Left lung (tissue), 14 donors: ENCODE results near the gene PRAMEF2. TPM values are rescaled to one million over a fixed set of nuclear protein-coding genes. Genes with fewer than 3 reads are reported as not detected.
"Not testable (repeated sequence)": the region's sequence is repeated elsewhere in the genome, so short reads cannot be mapped to it uniquely, and the experiment has no call there.

Experiments
- ATAC-seq: fragments of 200-7000 bp; cut with Tn5 transposase; one replicate; pipeline ENCODE4 v1.9.1; 2020; ENCODE audit warnings: moderate library complexity
- DNase-seq, 4 donors: peaks; one replicate each; pipeline ENCODE4 v3.0.0-alpha.2; 2013 to 2020
- H3K27ac ChIP-seq, 2 donors: fragments of 200-600 bp; sonication (generic) in 1 of 2; one replicate each; pipeline versions ENCODE4 v1.5.0 to v1.8.0; 2020 to 2021
- H3K27me3 ChIP-seq, 2 donors: fragments of 200-600 bp; sonication (generic) in 1 of 2; one replicate each; pipeline versions ENCODE4 v1.5.0 to v1.8.0; 2020 to 2021
- H3K36me3 ChIP-seq, 2 donors: fragments of 200-600 bp; sonication (generic) in 1 of 2; one replicate each; pipeline versions ENCODE4 v1.5.0 to v1.8.0; 2020 to 2021
- H3K4me1 ChIP-seq, 2 donors: fragments of 200-600 bp; one replicate each; pipeline ENCODE4 v1.8.0; 2021
- H3K4me3 ChIP-seq, 2 donors: fragments of 200-600 bp; sonication (generic) in 1 of 2; one replicate each; pipeline versions ENCODE4 v1.5.0 to v1.8.0; 2020 to 2021; ENCODE audit warnings: mild to moderate bottlenecking in 1 of 2
- H3K9me3 ChIP-seq, 2 donors: fragments of 200-600 bp; sonication (generic) in 1 of 2; one replicate each; pipeline versions ENCODE4 v1.5.0 to v1.8.0; 2020 to 2021
- intact Hi-C, 2 donors: fragments of 100-400 bp; cut with DNase I; formaldehyde crosslinking; loops; one replicate each; pipeline versions ENCODE4 v1.11.2 to v1.14.2; 2022
- long read RNA-seq, 12 donors: library from polyadenylated mRNA in 2 of 12; unstranded in 2 of 12; transcript quantifications; one replicate each; pipeline ENCODE4 v2.0.0 and lab custom pipeline, GENCODE V29; 2019 to 2026
- polyA plus RNA-seq, 6 donors: library from polyadenylated mRNA; unstranded; fragments of 120-200 nt; gene quantifications; one replicate each; pipeline ENCODE4 v1.2.1, GENCODE V29; 2013; ENCODE audit not compliant: insufficient read length in 6 of 6
- total RNA-seq, 2 donors: library from RNA; stranded (reverse); fragmentation: NEBNext Ultra II Directional; extraction: Animal tissue kit (Norgen Biotek cat#: 25700); gene quantifications; one replicate each; pipeline ENCODE4 v1.2.1, GENCODE V29; 2021
- TF ChIP-seq, protein P1 (sequence below), 2 donors: fragments of 200-600 bp; sonication (generic) in 1 of 2; IDR thresholded peaks; one replicate each; pipeline versions ENCODE4 v1.5.0 to v1.8.0; 2021; ENCODE audit warnings: antibody characterized with exemption in 2 of 2
- donor health status: DM: no; HTN: yes; CAD: no.
- donor health status: DM: no; HTN: no; CAD: no.

PRAMEF2 gene, protein sequence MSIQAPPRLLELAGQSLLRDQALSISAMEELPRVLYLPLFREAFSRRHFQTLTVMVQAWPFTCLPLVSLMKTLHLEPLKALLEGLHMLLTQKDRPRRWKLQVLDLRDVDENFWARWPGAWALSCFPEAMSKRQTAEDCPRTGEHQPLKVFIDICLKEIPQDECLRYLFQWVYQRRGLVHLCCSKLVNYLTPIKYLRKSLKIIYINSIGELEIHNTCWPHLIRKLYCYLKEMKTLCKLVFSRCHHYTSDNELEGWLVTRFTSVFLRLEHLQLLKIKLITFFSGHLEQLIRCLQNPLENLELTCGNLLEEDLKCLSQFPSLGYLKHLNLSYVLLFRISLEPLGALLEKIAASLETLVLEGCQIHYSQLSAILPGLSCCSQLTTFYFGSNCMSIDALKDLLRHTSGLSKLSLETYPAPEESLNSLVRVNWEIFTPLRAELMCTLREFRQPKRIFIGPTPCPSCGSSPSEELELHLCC
- total RNA-seq, result not detected
- not detected for polyA plus RNA-seq
- long read RNA-seq, donor 1, result 0 reads
- long read RNA-seq, donor 2, result 0 reads
- long read RNA-seq, donor 3, result 0 reads
- long read RNA-seq, donor 4, result 0 reads
- long read RNA-seq, donor 5, result 0 reads
- long read RNA-seq, donor 6, result 0 reads
- long read RNA-seq, donor 7, result 0 reads
- long read RNA-seq, donor 8, result 0 reads
- long read RNA-seq, donor 9, result 0 reads
- long read RNA-seq, donor 10, result 0 reads
- long read RNA-seq, donor 11, result 0 reads
- long read RNA-seq, donor 12, result 0 reads

DNA sequence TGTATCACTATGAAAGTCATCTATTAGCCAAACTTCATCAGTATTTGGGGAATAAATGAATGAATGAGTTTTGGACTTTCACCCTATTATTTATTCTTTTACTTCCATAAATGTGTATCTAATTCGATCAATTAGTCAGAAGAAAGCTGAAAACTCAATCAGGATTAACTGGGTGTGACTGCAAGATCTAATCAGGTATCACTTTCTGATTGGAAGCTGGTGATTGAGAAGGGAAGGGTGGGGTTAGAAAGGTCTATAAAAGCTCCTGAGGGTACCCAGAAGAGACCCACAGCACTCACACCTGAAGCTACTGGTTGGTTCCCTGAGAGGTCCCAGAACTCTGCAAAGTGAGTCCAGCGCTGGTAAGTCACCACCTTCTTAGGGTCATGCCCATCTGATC lies at the start of gene PRAMEF2:
Gene PRAMEF2, plus strand, starts transcription at position 301 of the 400 bp plus-strand sequence. CDS start 1,924 bp downstream, outside the sequence.
- H3K4me3 ChIP-seq, H3K27ac ChIP-seq, H3K27me3 ChIP-seq, H3K4me1 ChIP-seq, H3K9me3 ChIP-seq, DNase-seq, H3K36me3 ChIP-seq, ATAC-seq, intact Hi-C loops: not testable (repeated sequence)

DNA sequence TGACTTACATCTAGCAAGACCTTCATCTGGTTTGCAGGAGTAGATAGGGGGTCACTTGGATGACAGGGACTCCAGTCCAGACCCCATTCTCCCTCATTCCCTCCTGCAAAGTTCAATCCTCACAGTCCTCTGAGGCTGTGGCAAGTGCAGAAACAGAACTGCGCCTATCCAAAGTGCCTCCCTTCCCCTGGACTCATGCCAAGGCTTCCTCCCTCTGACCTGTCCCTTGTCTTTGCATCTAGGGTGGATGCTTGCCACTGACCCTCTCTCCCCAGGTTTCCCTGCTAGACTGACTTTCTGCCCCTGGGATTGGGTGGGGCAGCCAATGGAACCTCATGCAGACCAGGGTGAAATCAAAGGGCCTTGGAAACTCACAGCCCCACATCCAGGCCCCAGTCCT lies 47.0 kb upstream of the PRAMEF2 start:
- ATAC-seq (no peak), DNase-seq (no peak)
- Histone ChIP-seq H3K27ac (no peak overlapping the region), H3K4me1 (no peaks in the 10 kb centered on the region), H3K4me3 (no peak overlapping the region), H3K27me3 (peaks cover 0 to 5% of the 10 kb centered on the region in 2 donors), H3K36me3 (no peaks in the 10 kb centered on the region), H3K9me3 (peaks cover 0 to 6% of the 10 kb centered on the region in 2 donors)
- TF ChIP-seq, protein P1, sequence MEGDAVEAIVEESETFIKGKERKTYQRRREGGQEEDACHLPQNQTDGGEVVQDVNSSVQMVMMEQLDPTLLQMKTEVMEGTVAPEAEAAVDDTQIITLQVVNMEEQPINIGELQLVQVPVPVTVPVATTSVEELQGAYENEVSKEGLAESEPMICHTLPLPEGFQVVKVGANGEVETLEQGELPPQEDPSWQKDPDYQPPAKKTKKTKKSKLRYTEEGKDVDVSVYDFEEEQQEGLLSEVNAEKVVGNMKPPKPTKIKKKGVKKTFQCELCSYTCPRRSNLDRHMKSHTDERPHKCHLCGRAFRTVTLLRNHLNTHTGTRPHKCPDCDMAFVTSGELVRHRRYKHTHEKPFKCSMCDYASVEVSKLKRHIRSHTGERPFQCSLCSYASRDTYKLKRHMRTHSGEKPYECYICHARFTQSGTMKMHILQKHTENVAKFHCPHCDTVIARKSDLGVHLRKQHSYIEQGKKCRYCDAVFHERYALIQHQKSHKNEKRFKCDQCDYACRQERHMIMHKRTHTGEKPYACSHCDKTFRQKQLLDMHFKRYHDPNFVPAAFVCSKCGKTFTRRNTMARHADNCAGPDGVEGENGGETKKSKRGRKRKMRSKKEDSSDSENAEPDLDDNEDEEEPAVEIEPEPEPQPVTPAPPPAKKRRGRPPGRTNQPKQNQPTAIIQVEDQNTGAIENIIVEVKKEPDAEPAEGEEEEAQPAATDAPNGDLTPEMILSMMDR (IDR thresholded peaks at IDR 0.05), result no peak
- intact Hi-C loops, result no loop called here

DNA sequence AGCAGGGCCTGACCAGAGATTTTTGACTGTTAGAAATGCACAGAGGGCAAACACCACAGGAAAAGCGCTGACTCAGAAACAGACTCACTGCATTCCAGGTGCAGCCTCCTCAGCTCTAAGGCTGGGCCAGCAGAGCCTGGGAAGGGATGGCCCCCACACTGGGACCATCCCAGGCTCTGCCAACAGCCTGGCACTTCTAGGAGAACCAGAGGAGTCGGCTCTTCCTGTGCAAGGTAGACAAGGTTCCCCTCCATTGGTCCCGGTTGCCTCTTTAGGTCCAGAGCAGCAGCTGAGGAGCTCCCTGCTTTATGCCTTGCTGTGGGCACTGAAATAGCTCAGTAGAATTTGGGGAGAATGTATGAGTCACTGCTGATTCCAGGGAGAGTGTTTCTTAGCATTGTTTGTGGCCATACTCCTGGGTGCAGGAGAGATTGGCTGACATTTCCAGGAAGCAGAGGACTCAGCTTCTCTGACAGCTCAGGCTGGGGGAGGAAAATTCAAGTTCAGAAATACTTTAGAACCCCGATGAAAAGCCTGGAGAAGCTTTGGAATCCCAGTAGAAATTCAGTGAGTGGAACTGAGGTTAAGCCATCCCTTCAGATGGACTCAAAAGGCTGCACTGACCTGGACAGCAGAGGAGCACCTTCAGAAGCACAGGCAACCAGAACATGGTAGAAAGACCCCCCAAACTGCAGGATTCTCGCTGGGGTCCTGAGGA lies 46.0 kb upstream of the PRAMEF2 start:
- no peaks in the 10 kb centered on the region for H3K9me3 ChIP-seq
- no peaks in the 10 kb centered on the region for H3K4me1 ChIP-seq
- intact Hi-C loops, result no loop called here
- no peak overlapping the region for H3K27ac ChIP-seq
- TF ChIP-seq, protein P1 (IDR thresholded peaks at IDR 0.05), result no peak
- peaks cover 0 to 5% of the 10 kb centered on the region in 2 donors for H3K27me3 ChIP-seq
- no peak overlapping the region for H3K4me3 ChIP-seq
- DNase-seq, result no peak
- ATAC-seq, result peak; percentile 25
- no peaks in the 10 kb centered on the region for H3K36me3 ChIP-seq

DNA sequence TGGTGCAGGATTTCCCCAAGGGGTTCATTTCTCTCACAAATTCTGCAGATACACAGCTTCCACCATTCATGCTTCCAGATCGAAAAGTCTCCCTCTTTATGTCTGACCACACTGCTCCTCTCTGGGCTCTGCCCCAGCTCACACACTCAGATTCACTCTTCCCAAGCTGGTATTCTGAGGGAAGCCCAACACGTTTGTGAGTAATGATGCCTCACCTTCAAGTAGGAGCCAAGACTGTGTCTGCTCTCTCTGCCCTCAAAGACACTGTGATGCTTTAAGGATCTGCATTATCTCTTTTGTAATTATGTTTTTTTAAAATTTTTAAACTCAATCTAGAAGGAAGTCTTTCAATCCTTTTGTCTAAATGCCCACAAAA lies 45.5 kb upstream of the PRAMEF2 start:
- ATAC-seq, result no peak
- Histone ChIP-seq H3K27ac (no peak overlapping the region), H3K27me3 (peaks cover 0 to 4% of the 10 kb centered on the region in 2 donors), H3K4me3 (no peak overlapping the region), H3K36me3 (no peaks in the 10 kb centered on the region), H3K4me1 (no peaks in the 10 kb centered on the region), H3K9me3 (no peaks in the 10 kb centered on the region)
- intact Hi-C loops, result no loop called here
- DNase-seq, result no peak
- TF ChIP-seq, protein P1 (IDR thresholded peaks at IDR 0.05), result no peak

DNA sequence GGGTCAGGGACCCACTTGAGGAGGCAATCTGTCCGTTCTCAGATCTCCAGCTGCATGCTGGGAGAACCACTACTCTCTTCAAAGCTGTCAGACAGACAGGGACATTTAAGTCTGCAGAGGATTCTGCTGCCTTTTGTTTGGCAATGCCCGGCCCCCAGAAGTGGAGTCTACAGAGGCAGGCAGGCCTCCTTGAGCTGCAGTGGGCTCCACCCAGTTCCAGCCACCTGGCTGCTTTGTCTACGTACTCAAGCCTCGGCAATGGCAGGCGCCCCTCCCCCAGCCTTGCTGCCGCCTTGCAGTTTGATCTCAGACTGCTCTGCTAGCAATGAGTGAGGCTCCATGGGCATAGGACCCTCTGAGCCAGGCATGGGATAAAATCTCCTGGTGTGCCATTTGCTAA lies 37.8 kb upstream of the PRAMEF2 start:
- H3K36me3 ChIP-seq, DNase-seq, H3K4me1 ChIP-seq, ATAC-seq, H3K9me3 ChIP-seq, intact Hi-C loops, H3K4me3 ChIP-seq, H3K27ac ChIP-seq: not testable (repeated sequence)
- peaks cover 0 to 27% of the 10 kb centered on the region in 2 donors for H3K27me3 ChIP-seq

DNA sequence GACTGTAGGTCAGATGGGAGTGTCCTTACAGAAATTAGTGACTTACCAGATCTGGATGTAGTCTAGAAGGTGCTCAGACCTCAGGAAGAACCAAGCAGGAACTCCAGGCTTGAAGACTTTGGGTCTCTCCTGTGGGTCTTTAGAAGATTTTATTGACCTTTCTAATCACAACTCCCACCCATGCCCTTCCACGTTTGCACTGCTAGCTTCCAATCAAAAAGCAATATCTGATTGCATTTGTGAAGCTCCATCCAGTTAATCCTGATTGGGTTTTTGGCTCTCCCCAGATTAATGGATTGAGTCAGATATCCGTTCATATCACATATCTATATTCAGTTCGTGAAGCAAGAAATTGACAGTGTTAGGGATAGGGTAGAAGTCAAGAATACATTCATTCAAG lies 25.6 kb upstream of the PRAMEF2 start, which contains the start of gene PRAMEF11:
Gene PRAMEF11, minus strand, starts transcription at position 101 of the 400 bp plus-strand sequence. CDS start 2,621 bp downstream, outside the sequence.
- H3K36me3 ChIP-seq, result not testable (repeated sequence)

DNA sequence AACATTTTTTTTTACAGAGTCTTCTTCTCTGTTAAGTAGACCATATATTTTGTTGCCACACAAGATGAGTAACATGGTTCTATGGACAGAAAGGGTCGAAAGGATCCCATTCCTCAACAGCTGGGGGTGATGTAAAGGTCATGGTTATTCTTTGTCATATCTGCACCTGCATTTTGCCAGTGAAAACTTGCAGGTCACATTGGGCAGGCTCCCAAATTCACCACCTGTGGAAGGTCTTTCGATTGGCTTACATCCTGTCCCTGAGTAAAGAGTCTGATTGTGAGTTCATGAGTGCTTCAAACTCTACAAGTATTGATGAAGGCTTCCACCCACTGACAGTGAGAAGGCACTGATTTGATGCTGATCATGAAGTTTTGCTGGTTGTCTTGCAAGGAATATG lies 23.6 kb upstream of the PRAMEF2 start:
- H3K36me3 ChIP-seq, H3K27ac ChIP-seq, H3K9me3 ChIP-seq, ATAC-seq, DNase-seq, H3K4me1 ChIP-seq, intact Hi-C loops, H3K27me3 ChIP-seq, H3K4me3 ChIP-seq: not testable (repeated sequence)

More for the DNA sequence above, 25.6 kb upstream of the PRAMEF2 start, which contains the start of gene PRAMEF11:
- DNase-seq, H3K9me3 ChIP-seq, H3K27ac ChIP-seq, intact Hi-C loops, H3K4me3 ChIP-seq, H3K4me1 ChIP-seq, H3K27me3 ChIP-seq, ATAC-seq: not testable (repeated sequence)

DNA sequence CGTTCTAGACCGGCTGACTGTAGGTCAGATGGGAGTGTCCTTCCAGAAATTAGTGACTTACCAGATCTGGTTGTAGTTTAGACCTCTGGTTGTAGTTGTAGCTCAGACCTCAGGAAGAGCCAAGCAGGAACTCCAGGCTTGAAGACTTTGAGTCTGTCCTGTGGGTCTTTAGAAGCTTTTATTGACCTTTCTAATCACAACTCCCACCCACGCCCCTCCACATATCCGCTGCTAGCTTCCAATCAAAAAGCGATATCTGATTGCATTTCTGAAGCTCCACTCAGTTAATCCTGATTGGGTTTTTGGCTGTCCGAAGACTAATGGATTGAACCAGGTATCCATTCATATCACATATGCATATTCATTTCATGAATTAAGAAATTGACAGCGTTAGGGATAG lies 8.3 kb upstream of the PRAMEF2 start, which contains the start of gene HNRNPCL1:
Gene HNRNPCL1, minus strand, starts transcription at position 101 of the 400 bp plus-strand sequence. CDS start 431 bp downstream, outside the sequence.
- H3K27me3 ChIP-seq, H3K4me3 ChIP-seq, H3K9me3 ChIP-seq, intact Hi-C loops, ATAC-seq, DNase-seq, H3K36me3 ChIP-seq, H3K4me1 ChIP-seq, H3K27ac ChIP-seq: not testable (repeated sequence)
